Large intestine (tissue), 3 donors: ENCODE data around the gene SHANK3. TPM values are rescaled to one million over a fixed set of nuclear protein-coding genes. Genes with fewer than 3 reads are reported as not detected.

ENCODE experiments used
- DNase-seq, 2 donors: peaks; one replicate each; pipeline versions ENCODE4 v3.0.0 to v3.0.0-alpha.2; 2013
- H3K27ac ChIP-seq: one replicate; pipeline ENCODE4 v1.5.1; 2013; ENCODE audit warnings: low read length
- H3K27me3 ChIP-seq: 2 replicates; pipeline ENCODE4 v1.6.1; 2013; ENCODE audit warnings: low read length; ENCODE audit not compliant: control insufficient read depth, insufficient read depth
- H3K36me3 ChIP-seq: 2 replicates; pipeline ENCODE4 v1.6.1; 2013; ENCODE audit warnings: low read length; ENCODE audit not compliant: control insufficient read depth, insufficient read depth
- H3K4me1 ChIP-seq: one replicate; pipeline ENCODE4 v1.6.1; 2013; ENCODE audit warnings: low read length; ENCODE audit not compliant: control insufficient read depth, insufficient read depth
- H3K4me3 ChIP-seq: one replicate; pipeline ENCODE4 v1.5.1; 2013; ENCODE audit warnings: low read length
- H3K9me3 ChIP-seq: one replicate; pipeline ENCODE4 v1.6.1; 2013; ENCODE audit warnings: mild to moderate bottlenecking, low read depth, low read length, moderate library complexity; ENCODE audit not compliant: control insufficient read depth
- WGBS: methylation state at CpG from one replicate; pipeline ENCODE4 v1.1.5; 2013; ENCODE audit warnings: low lambda C conversion rate; ENCODE audit not compliant: insufficient coverage; 5-methylcytosine and 5-hydroxymethylcytosine counted together
- polyA plus RNA-seq: library from polyadenylated mRNA; unstranded; fragments of 120-200 nt; gene quantifications from one replicate; pipeline ENCODE4 v1.2.1, GENCODE V29; 2013

Gene SHANK3
- polyA plus RNA-seq, 1 donor: 16.7 TPM

GRCh38 chr22:50672041-50672440 is 582 bp upstream of the SHANK3 start:
- WGBS: no CpG with 5 or more reads among the region's 8 CpGs
- Histone ChIP-seq H3K36me3 (no peaks in the 10 kb centered on the region), H3K9me3 (peaks cover 13% of the 10 kb centered on the region), H3K27me3 (peaks cover 52% of the 10 kb centered on the region), H3K27ac (no peak overlapping the region), H3K4me3 (no peak overlapping the region), H3K4me1 (peaks cover 3% of the 10 kb centered on the region)
- no peak for DNase-seq

GRCh38 chr22:50673231-50674129 is 857 bp downstream of the SHANK3 start:
- Histone ChIP-seq H3K9me3 (peaks cover 13% of the 10 kb centered on the region), H3K4me3 (peak overlapping the region; percentile 31), H3K27me3 (peaks cover 52% of the 10 kb centered on the region), H3K27ac (no peak overlapping the region), H3K36me3 (no peaks in the 10 kb centered on the region), H3K4me1 (peaks cover 3% of the 10 kb centered on the region)
- DNase-seq: no peak
- WGBS: no CpG with 5 or more reads among the region's 69 CpGs

- peaks cover 3% of the 10 kb centered on the region for H3K4me1 ChIP-seq
- H3K27me3 ChIP-seq: peaks cover 52% of the 10 kb centered on the region
- peaks cover 13% of the 10 kb centered on the region for H3K9me3 ChIP-seq
- H3K27ac ChIP-seq: no peak overlapping the region
- no peak overlapping the region for H3K4me3 ChIP-seq
- DNase-seq: no peak
- H3K36me3 ChIP-seq: no peaks in the 10 kb centered on the region
- WGBS: no CpG with 5 or more reads among the region's 43 CpGs
Measured at GRCh38 chr22:50674130-50674500, 1.5 kb downstream of the SHANK3 start.

- Histone ChIP-seq H3K9me3 (peaks cover 13% of the 10 kb centered on the region), H3K4me1 (peaks cover 3% of the 10 kb centered on the region), H3K4me3 (peak overlapping the region; percentile 32), H3K27me3 (peaks cover 52% of the 10 kb centered on the region), H3K36me3 (no peaks in the 10 kb centered on the region), H3K27ac (no peak overlapping the region)
- 40% methylated on average over 2 of the region's 105 CpGs for WGBS
- DNase-seq: peak; percentile 69 to 80
Measured at GRCh38 chr22:50674606-50675552, 2.3 kb downstream of the SHANK3 start.

- Histone ChIP-seq H3K9me3 (peaks cover 13% of the 10 kb centered on the region), H3K4me3 (peak overlapping the region; percentile 32), H3K4me1 (peaks cover 3% of the 10 kb centered on the region), H3K36me3 (no peaks in the 10 kb centered on the region), H3K27me3 (peaks cover 50% of the 10 kb centered on the region), H3K27ac (no peak overlapping the region)
- no CpG with 5 or more reads among the region's 9 CpGs for WGBS
- no peak for DNase-seq
Measured at GRCh38 chr22:50675553-50676179, 3.0 kb downstream of the SHANK3 start.

GRCh38 chr22:50676180-50676636 is 3.6 kb downstream of the SHANK3 start:
- peaks cover 45% of the 10 kb centered on the region for H3K27me3 ChIP-seq
- H3K36me3 ChIP-seq: no peaks in the 10 kb centered on the region
- DNase-seq: no peak
- peaks cover 3% of the 10 kb centered on the region for H3K4me1 ChIP-seq
- no peak overlapping the region for H3K27ac ChIP-seq
- no peak overlapping the region for H3K4me3 ChIP-seq
- WGBS: no CpG with 5 or more reads among the region's 14 CpGs
- H3K9me3 ChIP-seq: peaks cover 13% of the 10 kb centered on the region

GRCh38 chr22:50676661-50677492 is 4.3 kb downstream of the SHANK3 start:
- Histone ChIP-seq H3K36me3 (no peaks in the 10 kb centered on the region), H3K27ac (no peak overlapping the region), H3K4me3 (no peak overlapping the region), H3K4me1 (peaks cover 3% of the 10 kb centered on the region), H3K27me3 (peaks cover 39% of the 10 kb centered on the region), H3K9me3 (peaks cover 13% of the 10 kb centered on the region)
- WGBS: no CpG with 5 or more reads among the region's 10 CpGs
- no peak for DNase-seq

DNA sequence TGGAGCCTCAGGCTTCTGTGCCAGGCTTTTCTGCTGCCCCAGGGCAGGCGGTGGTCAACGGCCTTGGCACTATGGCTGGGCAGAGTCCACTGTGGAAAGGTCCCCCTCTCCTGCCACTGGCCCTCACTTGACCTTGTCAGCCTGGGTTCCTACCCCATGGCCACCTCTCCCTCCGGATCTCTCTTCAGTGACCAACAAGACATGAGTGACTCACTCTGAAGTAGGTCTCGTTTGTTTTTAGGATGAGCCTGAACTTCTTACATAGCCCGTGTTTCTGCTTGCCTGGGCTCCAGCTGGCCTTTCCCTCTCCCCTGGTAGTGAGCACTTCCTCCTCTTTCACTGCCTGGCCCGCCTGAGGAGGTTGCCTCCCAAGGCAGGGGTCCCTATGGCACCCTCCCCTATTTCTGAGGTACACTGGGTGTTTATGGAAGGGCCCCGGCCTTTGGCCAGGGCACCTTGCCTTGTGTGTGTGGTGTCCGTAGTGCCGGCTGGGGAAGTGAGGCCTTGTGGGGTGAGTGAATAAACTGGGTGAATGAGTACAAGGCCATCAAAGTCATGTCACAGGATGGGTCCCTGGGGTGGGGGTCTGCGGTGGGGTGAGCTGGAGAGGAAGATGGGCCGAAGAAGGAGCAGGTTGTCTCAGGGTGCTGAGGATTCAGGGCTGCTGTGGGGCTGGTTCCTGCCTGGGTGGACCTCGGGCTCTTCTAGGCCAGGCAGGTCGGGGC is 5.0 kb downstream of the SHANK3 start:
- H3K36me3 ChIP-seq: no peaks in the 10 kb centered on the region
- no peak overlapping the region for H3K4me3 ChIP-seq
- peaks cover 3% of the 10 kb centered on the region for H3K4me1 ChIP-seq
- DNase-seq: no peak
- peaks cover 32% of the 10 kb centered on the region for H3K27me3 ChIP-seq
- peaks cover 11% of the 10 kb centered on the region for H3K9me3 ChIP-seq
- H3K27ac ChIP-seq: no peak overlapping the region
- WGBS: 100% methylated on average over 1 of the region's 13 CpGs

GRCh38 chr22:50678218-50678650 is 5.6 kb downstream of the SHANK3 start:
- H3K4me3 ChIP-seq: no peak overlapping the region
- H3K4me1 ChIP-seq: peaks cover 3% of the 10 kb centered on the region
- H3K9me3 ChIP-seq: peaks cover 5% of the 10 kb centered on the region
- peaks cover 26% of the 10 kb centered on the region for H3K27me3 ChIP-seq
- no peaks in the 10 kb centered on the region for H3K36me3 ChIP-seq
- H3K27ac ChIP-seq: no peak overlapping the region
- no peak for DNase-seq
- no CpG with 5 or more reads among the region's 17 CpGs for WGBS
